K562 (cell line): ENCODE results near the gene PRL. TPM values are rescaled to one million over a fixed set of nuclear protein-coding genes. Genes with fewer than 3 reads are reported as not detected.

Experiments
- ATAC-seq: fragments of 200-7000 bp; cut with Tn5 transposase; 3 replicates; pipeline ENCODE4 v1.9.1; 2020; ENCODE audit warnings: moderate library complexity
- BruUV-seq: library from RNA; stranded (reverse); fragments of 400-500 nt; replicated peaks from 2 replicates; lab custom pipeline; 2021; lab: Mats Ljungman, UMichigan
- CTCF ChIA-PET: fragments of 300-600 bp; formaldehyde crosslinking; extraction: SDS; loops from one replicate; lab custom pipeline; 2021; ENCODE audit warnings: low intra/inter-chr PET ratio; lab: Yijun Ruan, JAX
- POLR2A ChIA-PET: fragments of 300-600, 350-650 bp; sonication (Branson Sonifier 250); formaldehyde crosslinking; extraction: SDS; loops from one replicate; lab custom pipeline; 2021; ENCODE audit warnings: antibody characterized with exemption, inconsistent platforms; lab: Yijun Ruan, JAX
- DNase-seq, 4 experiments: peaks; one replicate each; pipeline versions ENCODE4 v3.0.0 to v3.0.0-alpha.2; 2011 to 2018; ENCODE audit warnings: low spot score in 3 of 4, mixed read lengths in 3 of 4; ENCODE audit errors: extremely low read depth in 1 of 4
- FAIRE-seq: peaks from 2 replicates; lab custom pipeline; 2011; peaks lifted over from hg19 to GRCh38; lab: Jason Lieb, UNC
- H2AFZ ChIP-seq: 2 replicates; pipeline ENCODE4 v1.6.0; 2011; ENCODE audit warnings: low read depth, low read length, control low read depth, inconsistent platforms
- H3K27ac ChIP-seq: fragments of 200-600 bp; 3 replicates; pipeline ENCODE4 v1.8.0; 2011; ENCODE audit warnings: low read depth, mild to moderate bottlenecking, control low read depth, inconsistent platforms, low read length, moderate library complexity, mixed read lengths; ENCODE audit errors: extremely low read depth
- H3K27me3 ChIP-seq, 2 experiments: fragments of 300-600 bp in 1 of 2; 2 replicates in 1 of 2; 3 replicates in 1 of 2; pipeline versions ENCODE4 v1.6.0 to v1.8.0; 2011; ENCODE audit warnings: inconsistent platforms in 2 of 2, low read length in 2 of 2, mild to moderate bottlenecking in 1 of 2, mixed read lengths in 1 of 2, moderate library complexity in 1 of 2; ENCODE audit not compliant: control insufficient read depth in 2 of 2, insufficient read depth in 2 of 2
- H3K36me3 ChIP-seq: fragments of 300-600 bp; 3 replicates; pipeline ENCODE4 v1.8.0; 2011; ENCODE audit warnings: mild to moderate bottlenecking, low read length, inconsistent platforms; ENCODE audit not compliant: control insufficient read depth, insufficient read depth
- H3K4me1 ChIP-seq, 2 experiments: fragments of 200-600 bp in 1 of 2; replicated peaks in 1 of 2; 2 replicates in 1 of 2; 3 replicates in 1 of 2; pipeline versions ENCODE4 v1.5.1 to v1.8.0; 2011; ENCODE audit warnings: inconsistent platforms in 2 of 2, low read length in 2 of 2, mild to moderate bottlenecking in 1 of 2, mixed read lengths in 1 of 2, moderate library complexity in 1 of 2; ENCODE audit not compliant: control insufficient read depth in 2 of 2, insufficient read depth in 2 of 2
- H3K4me2 ChIP-seq: 2 replicates; pipeline ENCODE4 v1.6.1; 2011; ENCODE audit warnings: low read length, control low read depth, inconsistent platforms, mixed read lengths; ENCODE audit not compliant: insufficient read depth
- H3K4me3 ChIP-seq: fragments of 200-600 bp; sonication (generic), shearing (Covaris generic); 2 replicates; pipeline ENCODE4 v1.5.1; 2016; ENCODE audit warnings: control low read depth, inconsistent platforms
- H3K79me2 ChIP-seq: fragments of 200-600 bp; 3 replicates; pipeline ENCODE4 v1.8.0; 2011; ENCODE audit warnings: low read length, inconsistent platforms; ENCODE audit not compliant: control insufficient read depth, insufficient read depth
- H3K9ac ChIP-seq, 2 experiments: 2 replicates each; pipeline versions ENCODE4 v1.6.0 to v1.6.1; 2011; ENCODE audit warnings: low read depth in 2 of 2, low read length in 2 of 2, control low read depth in 1 of 2, inconsistent platforms in 1 of 2, mild to moderate bottlenecking in 1 of 2, mixed read lengths in 1 of 2; ENCODE audit not compliant: insufficient read depth in 1 of 2
- H3K9me1 ChIP-seq: one replicate; pipeline ENCODE4 v1.6.0; 2011; ENCODE audit warnings: inconsistent platforms, mild to moderate bottlenecking, low read length, moderate library complexity; ENCODE audit not compliant: control insufficient read depth, insufficient read depth
- H3K9me3 ChIP-seq: replicated peaks from 2 replicates; pipeline ENCODE4 v1.5.1; 2011; ENCODE audit warnings: low read depth, low read length, inconsistent platforms; ENCODE audit not compliant: control insufficient read depth, insufficient read depth
- H4K20me1 ChIP-seq: replicated peaks from 2 replicates; pipeline ENCODE4 v1.6.1; 2011; ENCODE audit warnings: low read length, inconsistent platforms, mixed read lengths; ENCODE audit not compliant: control insufficient read depth, insufficient read depth
- BMI1 ChIP-seq: fragments of 150-350 bp; IDR thresholded peaks from 2 replicates; pipeline ENCODE4 v1.6.1; 2014; ENCODE audit warnings: low read length
- EZH2 ChIP-seq: IDR thresholded peaks from 2 replicates; pipeline ENCODE4 v1.6.1; 2012; ENCODE audit warnings: low read depth, mild to moderate bottlenecking, inconsistent platforms, low read length, borderline replicate concordance
- FOS ChIP-seq: IDR thresholded peaks from 3 replicates; pipeline ENCODE4 v1.6.1; 2011; ENCODE audit not compliant: insufficient read length; ENCODE audit errors: extremely low read depth
- IRF9 ChIP-seq: fragments of 450-650 bp; IDR thresholded peaks from 2 replicates; pipeline ENCODE4 v1.6.1; 2016; ENCODE audit warnings: missing biosample characterization, missing genetic modification characterization
- JUN ChIP-seq, 2 experiments: sonication (generic) in 1 of 2; formaldehyde crosslinking in 1 of 2; IDR thresholded peaks; 2 replicates each; pipeline versions ENCODE4 v1.6.1 to v1.8.0; 2012 to 2022; ENCODE audit warnings: borderline replicate concordance in 2 of 2, mild to moderate bottlenecking in 2 of 2, improper control_type of control experiment in 1 of 2, low read depth in 1 of 2, low read length in 1 of 2, missing genetic modification reagents in 1 of 2
- NFIC ChIP-seq: fragments of 450-650 bp; IDR thresholded peaks from 2 replicates; pipeline ENCODE4 v1.6.1; 2017; ENCODE audit warnings: mild to moderate bottlenecking, inconsistent platforms
- POLR2B ChIP-seq: fragments of 450-650 bp; IDR thresholded peaks from 2 replicates; pipeline ENCODE4 v1.6.1; 2018; ENCODE audit warnings: low read depth; ENCODE audit not compliant: partially characterized antibody
- PRPF4 ChIP-seq: fragments of 200-400 bp; formaldehyde crosslinking; IDR thresholded peaks from one replicate; pipeline ENCODE4 v1.6.1; 2017; ENCODE audit warnings: low read length, low read depth, mild to moderate bottlenecking; ENCODE audit not compliant: insufficient read depth, poor library complexity, severe bottlenecking
- RAD21 ChIP-seq, 2 experiments: fragments of 250-450 bp in 1 of 2; fragments of 450-650 bp in 1 of 2; sonication (Bioruptor Pico) in 1 of 2; formaldehyde crosslinking in 1 of 2; IDR thresholded peaks in 1 of 2; conservative IDR thresholded peaks in 1 of 2; 2 replicates each; pipeline versions ENCODE4 v1.4.0 to v1.8.0; 2020 to 2022; ENCODE audit warnings: mild to moderate bottlenecking in 2 of 2, moderate library complexity in 1 of 2
- RBM15 ChIP-seq: fragments of 200-400 bp; formaldehyde crosslinking; IDR thresholded peaks from 2 replicates; pipeline ENCODE4 v1.6.1; 2018; ENCODE audit warnings: mild to moderate bottlenecking, low read length, moderate library complexity; ENCODE audit not compliant: insufficient read depth
- RBM17 ChIP-seq: fragments of 200-400 bp; formaldehyde crosslinking; IDR thresholded peaks from 2 replicates; pipeline ENCODE4 v1.6.1; 2017; ENCODE audit warnings: low read depth, mild to moderate bottlenecking, low read length, borderline replicate concordance
- SLC30A9 ChIP-seq: fragments of 250-450 bp; sonication (Bioruptor Pico); IDR thresholded peaks from 2 replicates; pipeline ENCODE4 v1.8.0; 2022; ENCODE audit warnings: mild to moderate bottlenecking, moderate library complexity
- SUPT5H ChIP-seq: fragments of 450-650 bp; IDR thresholded peaks from 2 replicates; pipeline ENCODE4 v1.6.1; 2016
- ZNF41 ChIP-seq: fragments of 250-450 bp; sonication (Bioruptor Pico); conservative IDR thresholded peaks from 2 replicates; pipeline ENCODE4 v1.4.0; 2020; ENCODE audit warnings: mild to moderate bottlenecking
- ZNF586 ChIP-seq: fragments of 450-650 bp; formaldehyde crosslinking; conservative IDR thresholded peaks from 2 replicates; pipeline ENCODE4 v1.4.0; 2020; ENCODE audit warnings: mild to moderate bottlenecking, moderate library complexity
- ZNF695 ChIP-seq: fragments of 450-650 bp; formaldehyde crosslinking; IDR thresholded peaks from 2 replicates; pipeline ENCODE4 v1.4.0; 2020; ENCODE audit warnings: mild to moderate bottlenecking, moderate library complexity
- ZNF766 ChIP-seq: fragments of 200-800 bp; sonication (Bioruptor generic); conservative IDR thresholded peaks from 2 replicates; pipeline ENCODE4 v1.6.1; 2016; ENCODE audit warnings: missing genetic modification characterization, missing compliant biosample characterization
- WGBS: fragments of 100-300 bp; shearing (Covaris generic); methylation state at CpG from one replicate; pipeline ENCODE4 v1.1.6; 2016; ENCODE audit warnings: low coverage, mixed read lengths; ENCODE audit not compliant: insufficient coverage; ENCODE audit errors: missing lambda C conversion rate; 5-methylcytosine and 5-hydroxymethylcytosine counted together
- in situ Hi-C: fragments of 300-500 bp; cut with MboI; formaldehyde crosslinking; loops from 4 replicates; pipeline ENCODE4 v1.15.0; 2018; ENCODE audit warnings: inconsistent platforms, mixed read lengths
- intact Hi-C: fragments of 100-400 bp; cut with micrococcal nuclease; formaldehyde crosslinking; loops from 2 replicates; pipeline ENCODE4 v1.14.2; 2022
- polyA plus RNA-seq, 8 experiments: library from polyadenylated mRNA; depleted of rRNA in 4 of 8; stranded (reverse) in 5 of 8; unstranded in 3 of 8; fragments of >200 nt; fragmentation: Nextera tagmentation in 2 of 8; fragmentation: Illumina TruSeq in 1 of 8; extraction: Ambion mirVana in 2 of 8; extraction: Trizol in 1 of 8; gene quantifications; 2 replicates each; pipeline versions ENCODE4 v1.2.1 to v1.2.3, GENCODE V29; 2011 to 2014; ENCODE audit warnings: inconsistent platforms in 1 of 8, missing spikeins in 1 of 8
- total RNA-seq, 7 experiments: library from RNA; depleted of rRNA in 6 of 7; stranded (reverse); fragments of >200 nt in 6 of 7; fragmentation: Illumina TruSeq in 2 of 7; extraction: Trizol in 2 of 7; gene quantifications; 2 replicates each; pipeline versions ENCODE4 v1.2.1 to v1.2.3, GENCODE V29; 2011 to 2021; ENCODE audit warnings: low replicate concordance in 1 of 7
- TF ChIP-seq, protein P1 (sequence below): sonication (generic); formaldehyde crosslinking; IDR thresholded peaks from 2 replicates; pipeline ENCODE4 v1.9.0; 2022; ENCODE audit warnings: mild to moderate bottlenecking, missing genetic modification reagents
- TF ChIP-seq, protein P2 (sequence below): fragments of 450-650 bp; formaldehyde crosslinking; IDR thresholded peaks from 2 replicates; pipeline ENCODE4 v1.4.0; 2020; ENCODE audit warnings: mild to moderate bottlenecking, moderate library complexity

The PRL gene
- total and polyA plus RNA-seq, 9 of the 15 experiments (the other 6 are each of a cell fraction or from before 2014, with no cell fraction given) = not detected

DNA sequence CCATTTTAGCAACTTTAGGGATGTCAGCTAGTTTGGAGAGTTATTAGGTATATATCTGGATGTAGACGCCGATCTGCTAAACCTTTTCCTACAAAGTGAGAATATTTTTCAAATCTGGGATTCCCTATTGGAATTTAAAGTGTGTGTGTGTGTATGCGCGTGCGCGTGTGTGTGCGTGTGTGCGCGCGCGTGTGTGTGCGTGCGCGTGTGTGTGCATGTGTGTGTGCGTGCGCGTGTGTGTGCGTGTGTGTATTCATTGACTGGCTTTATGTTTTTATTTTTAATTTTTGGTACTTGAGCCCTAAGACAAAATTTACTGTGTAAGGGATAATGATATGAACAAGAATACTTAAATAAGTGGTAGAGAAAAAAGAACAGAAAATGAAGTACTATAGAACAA is 8.1 kb downstream of the PRL start:
- FAIRE-seq (no peak), ATAC-seq (no peak), DNase-seq (no peak)
- H3K9ac ChIP-seq = no peak overlapping the region
- BruUV-seq = no TSS peak
- no peaks in the 10 kb centered on the region for H3K36me3 ChIP-seq
- H3K27ac ChIP-seq = no peak overlapping the region
- H3K4me3 ChIP-seq = no peak overlapping the region
- no peaks in the 10 kb centered on the region for H3K79me2 ChIP-seq
- H3K9me1 ChIP-seq = no peaks in the 10 kb centered on the region
- no peaks in the 10 kb centered on the region for H3K9me3 ChIP-seq
- H2AFZ ChIP-seq = no peak overlapping the region
- H3K4me2 ChIP-seq = no peak overlapping the region
- TF ChIP-seq NFIC (no peak), POLR2B (no peak), SUPT5H (no peak), ZNF586 (CRISPR knock-in tag) (no peak), ZNF695 (no peak), ZNF766 (no peak), PRPF4 (no peak), RBM17 (no peak), EZH2 (no peak), ZNF41 (no peak), IRF9 (tag) (no peak), RBM15 (no peak), SLC30A9 (CRISPR knock-in tag) (no peak), JUN (IDR thresholded peaks at IDR 0.05; ENCODE audit: borderline replicate concordance, low read depth, low read length) (no peak), JUN (CRISPR knock-in tag; IDR thresholded peaks at IDR 0.05; ENCODE audit: borderline replicate concordance) (no peak), BMI1 (no peak), RAD21 (CRISPR knock-in tag; conservative IDR thresholded peaks at IDR 0.05 in 1 of 2, IDR thresholded peaks at IDR 0.05 in 1 of 2) (no peak), FOS (no peak)
- TF ChIP-seq, protein P1, sequence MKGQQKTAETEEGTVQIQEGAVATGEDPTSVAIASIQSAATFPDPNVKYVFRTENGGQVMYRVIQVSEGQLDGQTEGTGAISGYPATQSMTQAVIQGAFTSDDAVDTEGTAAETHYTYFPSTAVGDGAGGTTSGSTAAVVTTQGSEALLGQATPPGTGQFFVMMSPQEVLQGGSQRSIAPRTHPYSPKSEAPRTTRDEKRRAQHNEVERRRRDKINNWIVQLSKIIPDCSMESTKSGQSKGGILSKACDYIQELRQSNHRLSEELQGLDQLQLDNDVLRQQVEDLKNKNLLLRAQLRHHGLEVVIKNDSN (CRISPR knock-in tag) = no peak
- TF ChIP-seq, protein P2, sequence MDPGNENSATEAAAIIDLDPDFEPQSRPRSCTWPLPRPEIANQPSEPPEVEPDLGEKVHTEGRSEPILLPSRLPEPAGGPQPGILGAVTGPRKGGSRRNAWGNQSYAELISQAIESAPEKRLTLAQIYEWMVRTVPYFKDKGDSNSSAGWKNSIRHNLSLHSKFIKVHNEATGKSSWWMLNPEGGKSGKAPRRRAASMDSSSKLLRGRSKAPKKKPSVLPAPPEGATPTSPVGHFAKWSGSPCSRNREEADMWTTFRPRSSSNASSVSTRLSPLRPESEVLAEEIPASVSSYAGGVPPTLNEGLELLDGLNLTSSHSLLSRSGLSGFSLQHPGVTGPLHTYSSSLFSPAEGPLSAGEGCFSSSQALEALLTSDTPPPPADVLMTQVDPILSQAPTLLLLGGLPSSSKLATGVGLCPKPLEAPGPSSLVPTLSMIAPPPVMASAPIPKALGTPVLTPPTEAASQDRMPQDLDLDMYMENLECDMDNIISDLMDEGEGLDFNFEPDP (CRISPR knock-in tag) = no peak
- POLR2A ChIA-PET = no interaction called here
- H3K4me1 ChIP-seq = no peaks in the 10 kb centered on the region
- no peaks in the 10 kb centered on the region for H4K20me1 ChIP-seq
- 51% methylated on average over 18 of the region's 18 CpGs for WGBS
- CTCF ChIA-PET = no interaction called here
- intact Hi-C loops = no loop called here
- in situ Hi-C loops = no loop called here
- no peaks in the 10 kb centered on the region for H3K27me3 ChIP-seq
